ENCODE measurements around the gene ABCA5. TPM values are rescaled to one million over a fixed set of nuclear protein-coding genes. Genes with fewer than 3 reads are reported as not detected.
A peak's percentile ranks its signal among the peaks of the same experiment; 100 is the strongest.
"Not testable (repeated sequence)": the region's sequence is repeated elsewhere in the genome, so short reads cannot be mapped to it uniquely, and the experiment has no call there.

ABCA5 gene
- total RNA-seq, 1 donor from 2014 or later = 7.7 TPM

DNA sequence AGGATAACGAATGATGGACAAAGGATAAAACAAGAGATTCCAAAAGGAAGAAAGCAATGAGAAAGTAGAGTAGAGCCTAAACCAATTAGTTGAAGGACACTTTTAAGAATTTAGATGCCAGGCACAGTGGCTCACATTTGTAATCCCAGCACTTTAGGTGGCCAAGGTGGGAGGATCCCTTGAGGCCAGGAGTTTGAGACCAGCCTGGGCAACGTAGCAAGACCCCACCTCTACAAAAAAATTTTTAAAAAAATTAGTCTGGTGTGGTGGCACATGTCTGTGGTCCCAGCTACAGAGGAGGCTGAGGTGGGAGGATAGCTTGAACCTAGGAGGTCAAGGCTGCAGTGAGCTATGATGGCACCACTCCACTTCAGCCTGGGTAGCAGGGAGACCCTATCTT is 118.3 kb downstream of the ABCA5 start:
- no peaks in the 10 kb centered on the region for H3K4me1 Mint-ChIP-seq (ENCODE audit: low read depth)
- H3K27ac Mint-ChIP-seq (ENCODE audit: unreplicated experiment) = no peak overlapping the region
- no peak overlapping the region for H3K4me3 Mint-ChIP-seq (ENCODE audit: unreplicated experiment)
- DNase-seq (ENCODE audit: low spot score) = no peak
- no peaks in the 10 kb centered on the region for H3K27me3 Mint-ChIP-seq (ENCODE audit: low read depth)
- H3K36me3 Mint-ChIP-seq (ENCODE audit: low read depth) = peaks cover 2% of the 10 kb centered on the region
- H3K9me3 Mint-ChIP-seq (ENCODE audit: low read depth) = peaks cover 17% of the 10 kb centered on the region
- TF ChIP-seq, protein P1, sequence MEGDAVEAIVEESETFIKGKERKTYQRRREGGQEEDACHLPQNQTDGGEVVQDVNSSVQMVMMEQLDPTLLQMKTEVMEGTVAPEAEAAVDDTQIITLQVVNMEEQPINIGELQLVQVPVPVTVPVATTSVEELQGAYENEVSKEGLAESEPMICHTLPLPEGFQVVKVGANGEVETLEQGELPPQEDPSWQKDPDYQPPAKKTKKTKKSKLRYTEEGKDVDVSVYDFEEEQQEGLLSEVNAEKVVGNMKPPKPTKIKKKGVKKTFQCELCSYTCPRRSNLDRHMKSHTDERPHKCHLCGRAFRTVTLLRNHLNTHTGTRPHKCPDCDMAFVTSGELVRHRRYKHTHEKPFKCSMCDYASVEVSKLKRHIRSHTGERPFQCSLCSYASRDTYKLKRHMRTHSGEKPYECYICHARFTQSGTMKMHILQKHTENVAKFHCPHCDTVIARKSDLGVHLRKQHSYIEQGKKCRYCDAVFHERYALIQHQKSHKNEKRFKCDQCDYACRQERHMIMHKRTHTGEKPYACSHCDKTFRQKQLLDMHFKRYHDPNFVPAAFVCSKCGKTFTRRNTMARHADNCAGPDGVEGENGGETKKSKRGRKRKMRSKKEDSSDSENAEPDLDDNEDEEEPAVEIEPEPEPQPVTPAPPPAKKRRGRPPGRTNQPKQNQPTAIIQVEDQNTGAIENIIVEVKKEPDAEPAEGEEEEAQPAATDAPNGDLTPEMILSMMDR (IDR thresholded peaks at IDR 0.05) = no peak

DNA sequence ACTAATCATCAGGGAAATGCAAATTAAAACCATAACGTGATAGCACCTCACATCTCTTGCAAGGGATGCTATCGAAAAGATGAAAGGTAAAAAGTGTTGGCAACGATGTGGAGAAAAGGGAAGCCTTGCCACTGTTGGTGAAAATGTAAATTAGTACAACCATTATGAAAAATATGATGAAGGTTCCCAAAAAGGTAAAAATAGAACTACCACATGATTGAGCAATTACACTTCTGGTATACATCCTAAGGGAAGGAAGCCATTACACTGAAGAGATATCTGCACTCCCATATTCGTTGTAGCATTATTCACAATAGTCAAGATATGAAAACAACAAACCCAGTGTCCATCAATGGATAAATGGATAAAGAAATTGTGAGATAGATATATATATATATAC is 119.8 kb downstream of the ABCA5 start:
- peaks cover 7% of the 10 kb centered on the region for H3K9me3 Mint-ChIP-seq (ENCODE audit: low read depth)
- no peak overlapping the region for H3K27ac Mint-ChIP-seq (ENCODE audit: unreplicated experiment)
- peaks cover 2% of the 10 kb centered on the region for H3K36me3 Mint-ChIP-seq (ENCODE audit: low read depth)
- H3K4me3 Mint-ChIP-seq (ENCODE audit: unreplicated experiment) = no peak overlapping the region
- TF ChIP-seq, protein P1 (IDR thresholded peaks at IDR 0.05) = no peak
- no peak for DNase-seq (ENCODE audit: low spot score)
- H3K27me3 Mint-ChIP-seq (ENCODE audit: low read depth) = no peaks in the 10 kb centered on the region
- no peaks in the 10 kb centered on the region for H3K4me1 Mint-ChIP-seq (ENCODE audit: low read depth)

DNA sequence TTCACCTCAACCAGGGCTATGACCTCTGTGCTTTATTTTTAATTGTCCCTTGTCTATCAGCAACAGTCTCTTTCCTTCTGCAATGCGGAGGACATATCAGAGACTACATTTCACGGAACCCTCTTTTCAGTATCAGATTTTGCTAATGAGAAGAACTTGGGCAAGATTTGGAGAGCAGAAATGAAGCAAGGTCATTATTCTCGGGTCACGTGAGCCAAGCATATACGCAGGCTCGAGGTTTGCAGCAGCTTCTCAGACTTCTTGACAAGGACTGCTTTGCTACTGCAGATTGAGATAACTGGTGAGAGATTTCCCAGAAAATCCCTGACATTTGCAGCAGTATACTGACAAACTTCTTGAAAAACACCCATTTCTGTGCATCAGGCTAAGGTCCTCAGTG is 128.7 kb downstream of the ABCA5 start:
- no peak for DNase-seq (ENCODE audit: low spot score)
- no peak overlapping the region for H3K4me3 Mint-ChIP-seq (ENCODE audit: unreplicated experiment)
- no peak overlapping the region for H3K27ac Mint-ChIP-seq (ENCODE audit: unreplicated experiment)
- no peaks in the 10 kb centered on the region for H3K27me3 Mint-ChIP-seq (ENCODE audit: low read depth)
- H3K36me3 Mint-ChIP-seq (ENCODE audit: low read depth) = no peaks in the 10 kb centered on the region
- no peaks in the 10 kb centered on the region for H3K9me3 Mint-ChIP-seq (ENCODE audit: low read depth)
- no peaks in the 10 kb centered on the region for H3K4me1 Mint-ChIP-seq (ENCODE audit: low read depth)
- TF ChIP-seq, protein P1 (IDR thresholded peaks at IDR 0.05) = no peak

DNA sequence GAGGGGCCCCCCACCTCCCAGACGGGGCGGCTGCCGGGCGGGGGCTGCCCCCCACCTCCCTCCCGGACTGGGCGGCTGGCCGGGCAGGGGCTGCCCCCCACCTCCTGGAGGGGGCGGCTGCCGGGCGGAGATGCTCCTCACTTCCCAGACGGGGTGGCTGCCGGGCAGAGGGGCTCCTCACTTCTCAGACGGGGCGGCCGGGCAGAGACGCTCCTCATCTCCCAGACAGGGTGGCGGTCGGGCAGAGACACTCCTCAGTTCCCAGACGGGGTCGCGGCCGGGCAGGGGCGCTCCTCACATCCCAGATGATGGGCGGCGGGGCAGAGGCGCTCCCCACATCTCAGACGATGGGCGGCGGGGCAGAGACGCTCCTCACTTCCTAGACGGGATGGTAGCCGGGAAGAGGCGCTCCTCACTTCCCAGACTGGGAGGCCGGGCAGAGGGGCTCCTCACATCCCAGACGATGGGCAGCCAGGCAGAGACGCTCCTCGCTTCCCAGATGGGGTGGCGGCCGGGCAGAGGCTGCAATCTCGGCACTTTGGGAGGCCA is 130.8 kb downstream of the ABCA5 start:
- not testable (repeated sequence) for H3K27ac Mint-ChIP-seq (ENCODE audit: unreplicated experiment); H3K27me3 Mint-ChIP-seq (ENCODE audit: low read depth); H3K4me3 Mint-ChIP-seq (ENCODE audit: unreplicated experiment); H3K9me3 Mint-ChIP-seq (ENCODE audit: low read depth); H3K36me3 Mint-ChIP-seq (ENCODE audit: low read depth); H3K4me1 Mint-ChIP-seq (ENCODE audit: low read depth)
- peak; percentile 65 for DNase-seq (ENCODE audit: low spot score)

Other genes with a start within 250 kb of the ABCA5 start
- 0.26 to 0.46 TPM (median 0.30 TPM) in 3 replicates for gene ABCA6, start 185.2 kb downstream of the ABCA5 start, total RNA-seq
- 0.50 to 0.92 TPM (median 0.87 TPM) in 3 replicates for gene ABCA10, start 98.3 kb downstream of the ABCA5 start, total RNA-seq
- gene MAP2K6, start 87.6 kb upstream of the ABCA5 start, total RNA-seq = 0.75 to 6.1 TPM (median 0.90 TPM) in 3 replicates

Measured in chondrocyte (in vitro differentiated cells).